Panc1 (cell line): Measurements from ENCODE around the gene EFL1. TPM values are rescaled to one million over a fixed set of nuclear protein-coding genes. Genes with fewer than 3 reads are reported as not detected.

Experiments used
- ATAC-seq: fragments of 200-7000 bp; cut with Tn5 transposase; 2 replicates; pipeline ENCODE4 v1.9.1; 2020; ENCODE audit warnings: mild to moderate bottlenecking, moderate library complexity
- BruUV-seq: library from RNA; stranded (reverse); fragments of 400-500 nt; replicated peaks from 2 replicates; lab custom pipeline; 2021; lab: Mats Ljungman, UMichigan
- CTCF ChIA-PET: fragments of 300-600 bp; sonication (Branson Sonifier 250); formaldehyde crosslinking; loops from one replicate; lab custom pipeline; 2022; ENCODE audit warnings: antibody characterized with exemption; lab: Charles Lee
- POLR2A ChIA-PET: fragments of 300-600 bp; sonication (Branson Sonifier 250); formaldehyde crosslinking; loops from one replicate; lab custom pipeline; 2022; ENCODE audit warnings: antibody characterized with exemption; lab: Charles Lee
- DNase-seq: peaks from one replicate; pipeline ENCODE4 v3.0.0-alpha.2; 2010; ENCODE audit warnings: low read depth, low spot score
- H3K27ac ChIP-seq: 2 replicates; pipeline ENCODE4 v1.5.1; 2011; ENCODE audit warnings: mild to moderate bottlenecking, low read length, inconsistent platforms
- H3K27me3 ChIP-seq: fragments of 200-500 bp; sonication (Bioruptor generic); 2 replicates; pipeline ENCODE4 v1.6.0; 2014; ENCODE audit warnings: low read length, inconsistent platforms; ENCODE audit not compliant: control insufficient read depth, insufficient read depth
- H3K36me3 ChIP-seq: fragments of 200-500 bp; sonication (Bioruptor generic); 2 replicates; pipeline ENCODE4 v1.5.1; 2014; ENCODE audit warnings: inconsistent platforms, mild to moderate bottlenecking, low read length, moderate library complexity; ENCODE audit not compliant: control insufficient read depth, insufficient read depth
- H3K4me1 ChIP-seq: 2 replicates; pipeline ENCODE4 v1.5.1; 2011; ENCODE audit warnings: inconsistent platforms, mild to moderate bottlenecking, low read length, moderate library complexity; ENCODE audit not compliant: control insufficient read depth, insufficient read depth
- H3K4me3 ChIP-seq, 2 experiments: 2 replicates each; pipeline ENCODE4 v1.5.1; 2011 to 2012; ENCODE audit warnings: low read depth in 2 of 2, low read length in 2 of 2, mild to moderate bottlenecking in 2 of 2, inconsistent platforms in 1 of 2, moderate library complexity in 1 of 2
- H3K9me3 ChIP-seq: fragments of 200-500 bp; sonication (Bioruptor generic); 2 replicates; pipeline ENCODE4 v1.5.1; 2014; ENCODE audit warnings: low read depth, mild to moderate bottlenecking, inconsistent platforms, low read length, moderate library complexity; ENCODE audit not compliant: control insufficient read depth, insufficient read depth
- POLR2AphosphoS5 ChIP-seq: IDR thresholded peaks from 2 replicates; pipeline ENCODE4 v1.6.1; 2012; ENCODE audit warnings: mild to moderate bottlenecking, low read depth, low read length, moderate library complexity
- SIN3A ChIP-seq: IDR thresholded peaks from 2 replicates; pipeline ENCODE4 v1.6.1; 2012; ENCODE audit warnings: low read depth, mild to moderate bottlenecking, low read length, moderate library complexity, borderline replicate concordance; ENCODE audit not compliant: insufficient read depth
- TCF7L2 ChIP-seq: IDR thresholded peaks from 2 replicates; pipeline ENCODE4 v1.6.1; 2011; ENCODE audit warnings: mild to moderate bottlenecking, low read depth, low read length, inconsistent platforms
- in situ Hi-C: cut with HindIII; loops from 2 replicates; pipeline ENCODE4 v1.10.0; 2016; ENCODE audit warnings: low sequenced_read_pairs, low pct_unique_long_range_greater_than_20kb
- intact Hi-C: fragments of 100-400 bp; cut with micrococcal nuclease; formaldehyde crosslinking; loops from one replicate; pipeline ENCODE4 v1.10.0; 2022; ENCODE audit not compliant: unreplicated experiment
- total RNA-seq: library from RNA; stranded (reverse); gene quantifications from one replicate; pipeline ENCODE4 v1.2.1, GENCODE V29; 2021; ENCODE audit not compliant: unreplicated experiment
- TF ChIP-seq, protein P1 (sequence below): fragments of 450-650 bp; IDR thresholded peaks from 2 replicates; pipeline ENCODE4 v1.5.1; 2017; ENCODE audit warnings: mild to moderate bottlenecking
- TF ChIP-seq, protein P2 (sequence below), 2 experiments: IDR thresholded peaks; 2 replicates each; pipeline ENCODE4 v1.6.1; 2011 to 2012; ENCODE audit warnings: low read depth in 2 of 2, control low read depth in 1 of 2, low read length in 1 of 2, mild to moderate bottlenecking in 1 of 2, moderate library complexity in 1 of 2; ENCODE audit not compliant: insufficient read depth in 1 of 2

Gene EFL1
- total RNA-seq, 1 experiment from 2014 or later: 20.2 TPM

GRCh38 chr15:82297546-82297945 is 35.0 kb upstream of the EFL1 start:
- Histone ChIP-seq H3K9me3 (no peaks in the 10 kb centered on the region), H3K36me3 (no peaks in the 10 kb centered on the region), H3K4me3 (no peak overlapping the region), H3K4me1 (no peaks in the 10 kb centered on the region), H3K27me3 (no peaks in the 10 kb centered on the region), H3K27ac (no peak overlapping the region)
- ATAC-seq: 0 out of 2 replicates have a peak, but pooled peaks have one; percentile 35
- intact Hi-C loops: no loop called here
- TF ChIP-seq TCF7L2 (no peak), SIN3A (no peak)
- TF ChIP-seq, protein P1, sequence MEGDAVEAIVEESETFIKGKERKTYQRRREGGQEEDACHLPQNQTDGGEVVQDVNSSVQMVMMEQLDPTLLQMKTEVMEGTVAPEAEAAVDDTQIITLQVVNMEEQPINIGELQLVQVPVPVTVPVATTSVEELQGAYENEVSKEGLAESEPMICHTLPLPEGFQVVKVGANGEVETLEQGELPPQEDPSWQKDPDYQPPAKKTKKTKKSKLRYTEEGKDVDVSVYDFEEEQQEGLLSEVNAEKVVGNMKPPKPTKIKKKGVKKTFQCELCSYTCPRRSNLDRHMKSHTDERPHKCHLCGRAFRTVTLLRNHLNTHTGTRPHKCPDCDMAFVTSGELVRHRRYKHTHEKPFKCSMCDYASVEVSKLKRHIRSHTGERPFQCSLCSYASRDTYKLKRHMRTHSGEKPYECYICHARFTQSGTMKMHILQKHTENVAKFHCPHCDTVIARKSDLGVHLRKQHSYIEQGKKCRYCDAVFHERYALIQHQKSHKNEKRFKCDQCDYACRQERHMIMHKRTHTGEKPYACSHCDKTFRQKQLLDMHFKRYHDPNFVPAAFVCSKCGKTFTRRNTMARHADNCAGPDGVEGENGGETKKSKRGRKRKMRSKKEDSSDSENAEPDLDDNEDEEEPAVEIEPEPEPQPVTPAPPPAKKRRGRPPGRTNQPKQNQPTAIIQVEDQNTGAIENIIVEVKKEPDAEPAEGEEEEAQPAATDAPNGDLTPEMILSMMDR: no peak
- POLR2A ChIA-PET: no interaction called here
- BruUV-seq: no TSS peak
- DNase-seq: no peak
- CTCF ChIA-PET: no interaction called here
- in situ Hi-C loops: no loop called here

- Histone ChIP-seq H3K27me3 (0 out of 2 replicates have a peak, but pooled peaks cover 3% of the 10 kb centered on the region), H3K4me3 (no peak overlapping the region), H3K4me1 (no peaks in the 10 kb centered on the region), H3K9me3 (no peaks in the 10 kb centered on the region), H3K27ac (no peak overlapping the region), H3K36me3 (no peaks in the 10 kb centered on the region)
- POLR2A ChIA-PET: no interaction called here
- CTCF ChIA-PET: no interaction called here
- ATAC-seq: peak; percentile 52; the same call in 1 of the 2 replicates
- DNase-seq: no peak
- TF ChIP-seq, protein P2, sequence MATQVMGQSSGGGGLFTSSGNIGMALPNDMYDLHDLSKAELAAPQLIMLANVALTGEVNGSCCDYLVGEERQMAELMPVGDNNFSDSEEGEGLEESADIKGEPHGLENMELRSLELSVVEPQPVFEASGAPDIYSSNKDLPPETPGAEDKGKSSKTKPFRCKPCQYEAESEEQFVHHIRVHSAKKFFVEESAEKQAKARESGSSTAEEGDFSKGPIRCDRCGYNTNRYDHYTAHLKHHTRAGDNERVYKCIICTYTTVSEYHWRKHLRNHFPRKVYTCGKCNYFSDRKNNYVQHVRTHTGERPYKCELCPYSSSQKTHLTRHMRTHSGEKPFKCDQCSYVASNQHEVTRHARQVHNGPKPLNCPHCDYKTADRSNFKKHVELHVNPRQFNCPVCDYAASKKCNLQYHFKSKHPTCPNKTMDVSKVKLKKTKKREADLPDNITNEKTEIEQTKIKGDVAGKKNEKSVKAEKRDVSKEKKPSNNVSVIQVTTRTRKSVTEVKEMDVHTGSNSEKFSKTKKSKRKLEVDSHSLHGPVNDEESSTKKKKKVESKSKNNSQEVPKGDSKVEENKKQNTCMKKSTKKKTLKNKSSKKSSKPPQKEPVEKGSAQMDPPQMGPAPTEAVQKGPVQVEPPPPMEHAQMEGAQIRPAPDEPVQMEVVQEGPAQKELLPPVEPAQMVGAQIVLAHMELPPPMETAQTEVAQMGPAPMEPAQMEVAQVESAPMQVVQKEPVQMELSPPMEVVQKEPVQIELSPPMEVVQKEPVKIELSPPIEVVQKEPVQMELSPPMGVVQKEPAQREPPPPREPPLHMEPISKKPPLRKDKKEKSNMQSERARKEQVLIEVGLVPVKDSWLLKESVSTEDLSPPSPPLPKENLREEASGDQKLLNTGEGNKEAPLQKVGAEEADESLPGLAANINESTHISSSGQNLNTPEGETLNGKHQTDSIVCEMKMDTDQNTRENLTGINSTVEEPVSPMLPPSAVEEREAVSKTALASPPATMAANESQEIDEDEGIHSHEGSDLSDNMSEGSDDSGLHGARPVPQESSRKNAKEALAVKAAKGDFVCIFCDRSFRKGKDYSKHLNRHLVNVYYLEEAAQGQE (IDR thresholded peaks at IDR 0.05; ENCODE audit: insufficient read depth in 1 of 2, low read depth in 2 of 2, low read length in 1 of 2): no peak
- TF ChIP-seq TCF7L2: no peak
- no peak for TF ChIP-seq SIN3A
- TF ChIP-seq, protein P1: no peak
- TF ChIP-seq POLR2AphosphoS5: no peak
- in situ Hi-C loops: no loop called here
- no TSS peak for BruUV-seq
- intact Hi-C loops: no loop called here
These were observed 31.6 kb upstream of the EFL1 start for GRCh38 chr15:82294061-82294690.
